ENCODE results near the gene EMP1. TPM values are rescaled to one million over a fixed set of nuclear protein-coding genes. Genes with fewer than 3 reads are reported as not detected.

EMP1 gene
- total and polyA plus RNA-seq, 2 experiments from 2014 or later, result 51.1 to 67.3 TPM

GRCh38 chr12:13178568-13179210 lies 17.8 kb upstream of the EMP1 start:
- Histone ChIP-seq H3K27ac (peak overlapping the region; percentile 5), H3K4me3 (no peak overlapping the region), H3K4me2 (peak overlapping the region; percentile 52), H3K27me3 (no peaks in the 10 kb centered on the region), H3K4me1 (ENCODE audit: insufficient read depth) (peaks cover 18% of the 10 kb centered on the region), H3K9me3 (ENCODE audit: low read depth) (no peaks in the 10 kb centered on the region), H4K20me1 (ENCODE audit: insufficient read depth, poor library complexity, severe bottlenecking) (no peaks in the 10 kb centered on the region), H3K9me2 (replicated peaks; ENCODE audit: insufficient read depth) (no peaks in the 10 kb centered on the region), H2AFZ (no peak overlapping the region), H3K36me3 (replicated peaks; ENCODE audit: insufficient read depth, low read depth) (no peaks in the 10 kb centered on the region), H3K79me2 (no peaks in the 10 kb centered on the region)
- 66% methylated on average over 10 of the region's 10 CpGs for WGBS (ENCODE audit: low lambda C conversion rate, missing lambda C conversion rate)
- DNase-seq (ENCODE audit: low spot score), result no peak
- no peak for TF ChIP-seq EZH2phosphoT487 (IDR thresholded peaks at IDR 0.05; ENCODE audit: low read depth, severe bottlenecking, unreplicated experiment)
- no peak for TF ChIP-seq CTCF (IDR thresholded peaks at IDR 0.05; ENCODE audit: poor library complexity)
- TF ChIP-seq EZH2 (IDR thresholded peaks at IDR 0.05; ENCODE audit: borderline replicate concordance), result no peak

GRCh38 chr12:13179211-13180074 lies 17.1 kb upstream of the EMP1 start:
- peak; percentile 81 for DNase-seq (ENCODE audit: low spot score)
- 42% methylated on average over 11 of the region's 11 CpGs for WGBS (ENCODE audit: low lambda C conversion rate, missing lambda C conversion rate)
- Histone ChIP-seq H2AFZ (no peak overlapping the region), H3K4me3 (no peak overlapping the region), H3K27ac (peak overlapping the region; percentile 5), H3K4me1 (ENCODE audit: insufficient read depth) (peaks cover 11% of the 10 kb centered on the region), H3K36me3 (replicated peaks; ENCODE audit: insufficient read depth, low read depth) (no peaks in the 10 kb centered on the region), H3K27me3 (no peaks in the 10 kb centered on the region), H3K79me2 (no peaks in the 10 kb centered on the region), H3K4me2 (peak overlapping the region; percentile 52), H3K9me2 (replicated peaks; ENCODE audit: insufficient read depth) (no peaks in the 10 kb centered on the region), H4K20me1 (ENCODE audit: insufficient read depth, poor library complexity, severe bottlenecking) (no peaks in the 10 kb centered on the region), H3K9me3 (ENCODE audit: low read depth) (no peaks in the 10 kb centered on the region)
- TF ChIP-seq CTCF (IDR thresholded peaks at IDR 0.05; ENCODE audit: poor library complexity) (no peak), EZH2phosphoT487 (IDR thresholded peaks at IDR 0.05; ENCODE audit: low read depth, severe bottlenecking, unreplicated experiment) (no peak), EZH2 (IDR thresholded peaks at IDR 0.05; ENCODE audit: borderline replicate concordance) (no peak)

- Histone ChIP-seq H3K4me3 (no peak overlapping the region), H3K27me3 (no peaks in the 10 kb centered on the region), H3K4me1 (ENCODE audit: insufficient read depth) (peaks cover 10% of the 10 kb centered on the region), H3K27ac (no peak overlapping the region), H2AFZ (no peak overlapping the region), H3K9me2 (replicated peaks; ENCODE audit: insufficient read depth) (no peaks in the 10 kb centered on the region), H3K4me2 (no peak overlapping the region), H3K36me3 (replicated peaks; ENCODE audit: insufficient read depth, low read depth) (no peaks in the 10 kb centered on the region), H3K79me2 (no peaks in the 10 kb centered on the region), H4K20me1 (ENCODE audit: insufficient read depth, poor library complexity, severe bottlenecking) (no peaks in the 10 kb centered on the region), H3K9me3 (ENCODE audit: low read depth) (no peaks in the 10 kb centered on the region)
- WGBS (ENCODE audit: low lambda C conversion rate, missing lambda C conversion rate), result 25% methylated on average over 3 of the region's 3 CpGs
- TF ChIP-seq EZH2phosphoT487 (IDR thresholded peaks at IDR 0.05; ENCODE audit: low read depth, severe bottlenecking, unreplicated experiment) (no peak), EZH2 (IDR thresholded peaks at IDR 0.05; ENCODE audit: borderline replicate concordance) (no peak), CTCF (IDR thresholded peaks at IDR 0.05; ENCODE audit: poor library complexity) (no peak)
- DNase-seq (ENCODE audit: low spot score), result no peak
Measured at GRCh38 chr12:13181375-13182070, 15.0 kb upstream of the EMP1 start.
